ENCODE results near the gene P2RY6.

P2RY6 gene

GRCh38 chr11:73327812-73328364 lies 55.8 kb downstream of the P2RY6 start:
- TF ChIP-seq, protein P1, sequence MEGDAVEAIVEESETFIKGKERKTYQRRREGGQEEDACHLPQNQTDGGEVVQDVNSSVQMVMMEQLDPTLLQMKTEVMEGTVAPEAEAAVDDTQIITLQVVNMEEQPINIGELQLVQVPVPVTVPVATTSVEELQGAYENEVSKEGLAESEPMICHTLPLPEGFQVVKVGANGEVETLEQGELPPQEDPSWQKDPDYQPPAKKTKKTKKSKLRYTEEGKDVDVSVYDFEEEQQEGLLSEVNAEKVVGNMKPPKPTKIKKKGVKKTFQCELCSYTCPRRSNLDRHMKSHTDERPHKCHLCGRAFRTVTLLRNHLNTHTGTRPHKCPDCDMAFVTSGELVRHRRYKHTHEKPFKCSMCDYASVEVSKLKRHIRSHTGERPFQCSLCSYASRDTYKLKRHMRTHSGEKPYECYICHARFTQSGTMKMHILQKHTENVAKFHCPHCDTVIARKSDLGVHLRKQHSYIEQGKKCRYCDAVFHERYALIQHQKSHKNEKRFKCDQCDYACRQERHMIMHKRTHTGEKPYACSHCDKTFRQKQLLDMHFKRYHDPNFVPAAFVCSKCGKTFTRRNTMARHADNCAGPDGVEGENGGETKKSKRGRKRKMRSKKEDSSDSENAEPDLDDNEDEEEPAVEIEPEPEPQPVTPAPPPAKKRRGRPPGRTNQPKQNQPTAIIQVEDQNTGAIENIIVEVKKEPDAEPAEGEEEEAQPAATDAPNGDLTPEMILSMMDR (IDR thresholded peaks at IDR 0.05; ENCODE audit: borderline replicate concordance, extremely low read depth, low read length, poor library complexity, severe bottlenecking): no peak
- no peak for TF ChIP-seq EZH2 (IDR thresholded peaks at IDR 0.05; ENCODE audit: borderline replicate concordance, low read depth, low read length, severe bottlenecking)
- no peak for DNase-seq
- H3K9ac ChIP-seq (ENCODE audit: low read depth, low read length): no peak overlapping the region
- no peaks in the 10 kb centered on the region for H3K4me1 ChIP-seq (ENCODE audit: insufficient read depth, low read length)
- no peak overlapping the region for H2AFZ ChIP-seq (ENCODE audit: low read depth, low read length)
- no peaks in the 10 kb centered on the region for H3K27me3 ChIP-seq (ENCODE audit: insufficient read depth, low read length, poor library complexity)
- H3K9me3 ChIP-seq (ENCODE audit: insufficient read depth, low read length, severe bottlenecking): no peaks in the 10 kb centered on the region
- H3K27ac ChIP-seq (ENCODE audit: low read length): no peak overlapping the region
- H4K20me1 ChIP-seq (ENCODE audit: insufficient read depth, low read length): no peaks in the 10 kb centered on the region
- ATAC-seq (ENCODE audit: insufficient read depth, low read depth): no peak
- no peak overlapping the region for H3K4me2 ChIP-seq (ENCODE audit: insufficient read depth, low read length)
- H3K4me3 ChIP-seq (ENCODE audit: low read depth in 1 of 2, low read length in 2 of 2): no peak overlapping the region
- no peaks in the 10 kb centered on the region for H3K36me3 ChIP-seq (ENCODE audit: insufficient read depth, low read length)
- H3K79me2 ChIP-seq (ENCODE audit: insufficient read depth, low read length): no peaks in the 10 kb centered on the region

- no peak for ATAC-seq (ENCODE audit: insufficient read depth, low read depth)
- H3K9ac ChIP-seq (ENCODE audit: low read depth, low read length): no peak overlapping the region
- H3K27me3 ChIP-seq (ENCODE audit: insufficient read depth, low read length, poor library complexity): no peaks in the 10 kb centered on the region
- no peak for DNase-seq
- H2AFZ ChIP-seq (ENCODE audit: low read depth, low read length): no peak overlapping the region
- H3K36me3 ChIP-seq (ENCODE audit: insufficient read depth, low read length): no peaks in the 10 kb centered on the region
- H3K4me1 ChIP-seq (ENCODE audit: insufficient read depth, low read length): peaks cover 6% of the 10 kb centered on the region
- peaks cover under 1% of the 10 kb centered on the region for H4K20me1 ChIP-seq (ENCODE audit: insufficient read depth, low read length)
- H3K4me2 ChIP-seq (ENCODE audit: insufficient read depth, low read length): no peak overlapping the region
- TF ChIP-seq EZH2 (IDR thresholded peaks at IDR 0.05; ENCODE audit: borderline replicate concordance, low read depth, low read length, severe bottlenecking): no peak
- TF ChIP-seq, protein P1 (IDR thresholded peaks at IDR 0.05; ENCODE audit: borderline replicate concordance, extremely low read depth, low read length, poor library complexity, severe bottlenecking): peak; percentile 11
- no peaks in the 10 kb centered on the region for H3K9me3 ChIP-seq (ENCODE audit: insufficient read depth, low read length, severe bottlenecking)
- no peak overlapping the region for H3K4me3 ChIP-seq (ENCODE audit: low read depth in 1 of 2, low read length in 2 of 2)
- no peaks in the 10 kb centered on the region for H3K79me2 ChIP-seq (ENCODE audit: insufficient read depth, low read length)
- no peak overlapping the region for H3K27ac ChIP-seq (ENCODE audit: low read length)
Measured at GRCh38 chr11:73330569-73331093, 58.5 kb downstream of the P2RY6 start.

- H3K4me2 ChIP-seq (ENCODE audit: insufficient read depth, low read length): no peak overlapping the region
- H3K9me3 ChIP-seq (ENCODE audit: insufficient read depth, low read length, severe bottlenecking): no peaks in the 10 kb centered on the region
- no peak overlapping the region for H3K9ac ChIP-seq (ENCODE audit: low read depth, low read length)
- H3K4me3 ChIP-seq (ENCODE audit: low read depth in 1 of 2, low read length in 2 of 2): no peak overlapping the region
- H2AFZ ChIP-seq (ENCODE audit: low read depth, low read length): no peak overlapping the region
- ATAC-seq (ENCODE audit: insufficient read depth, low read depth) (no peak), DNase-seq (no peak)
- H3K36me3 ChIP-seq (ENCODE audit: insufficient read depth, low read length): no peaks in the 10 kb centered on the region
- peaks cover 6% of the 10 kb centered on the region for H3K4me1 ChIP-seq (ENCODE audit: insufficient read depth, low read length)
- peaks cover 8% of the 10 kb centered on the region for H4K20me1 ChIP-seq (ENCODE audit: insufficient read depth, low read length)
- H3K27me3 ChIP-seq (ENCODE audit: insufficient read depth, low read length, poor library complexity): no peaks in the 10 kb centered on the region
- no peaks in the 10 kb centered on the region for H3K79me2 ChIP-seq (ENCODE audit: insufficient read depth, low read length)
- TF ChIP-seq, protein P1 (IDR thresholded peaks at IDR 0.05; ENCODE audit: borderline replicate concordance, extremely low read depth, low read length, poor library complexity, severe bottlenecking): no peak
- no peak for TF ChIP-seq EZH2 (IDR thresholded peaks at IDR 0.05; ENCODE audit: borderline replicate concordance, low read depth, low read length, severe bottlenecking)
- no peak overlapping the region for H3K27ac ChIP-seq (ENCODE audit: low read length)
Measured at GRCh38 chr11:73331138-73331916, 59.2 kb downstream of the P2RY6 start.

Data from DND-41 (cell line).